SU-DHL-6 (cell line): ENCODE measurements around the gene ANKS1A.

ENCODE experiments used
- H2AFZ ChIP-seq: fragments of 200-600 bp; sonication (generic); 2 replicates; pipeline ENCODE4 v1.6.1; 2014; ENCODE audit warnings: low read depth, mild to moderate bottlenecking, moderate library complexity, mixed read lengths, antibody characterized with exemption, low read length; ENCODE audit not compliant: severe bottlenecking
- H3F3A ChIP-seq: fragments of 200-600 bp; shearing (Covaris generic); 2 replicates; pipeline ENCODE4 v1.6.0; 2016; ENCODE audit warnings: antibody characterized with exemption, mild to moderate bottlenecking; ENCODE audit not compliant: insufficient read depth
- H3K27ac ChIP-seq: fragments of 200-600 bp; sonication (generic); 2 replicates; pipeline ENCODE4 v1.5.1; 2016; ENCODE audit warnings: low read depth, mild to moderate bottlenecking, low read length, moderate library complexity, mixed read lengths
- H3K27me3 ChIP-seq: fragments of 200-600 bp; sonication (generic), shearing (Covaris generic); 2 replicates; pipeline ENCODE4 v1.6.0; 2014; ENCODE audit warnings: mild to moderate bottlenecking, low read length
- H3K36me3 ChIP-seq: fragments of 200-600 bp; sonication (generic); 2 replicates; pipeline ENCODE4 v1.6.1; 2014; ENCODE audit warnings: mild to moderate bottlenecking, low read length, mixed read lengths
- H3K4me2 ChIP-seq: fragments of 300-600, 200-600 bp; shearing (Covaris generic), sonication (generic); 2 replicates; pipeline ENCODE4 v1.6.0; 2014; ENCODE audit warnings: low read length, low read depth, mild to moderate bottlenecking; ENCODE audit not compliant: poor library complexity, severe bottlenecking
- H3K4me3 ChIP-seq: fragments of 200-600 bp; sonication (generic); 2 replicates; pipeline ENCODE4 v1.5.1; 2014; ENCODE audit warnings: antibody characterized with exemption, low read length, mild to moderate bottlenecking, mixed read lengths; ENCODE audit not compliant: insufficient read depth, poor library complexity, severe bottlenecking
- H3K79me2 ChIP-seq: fragments of 200-600 bp; sonication (generic); 2 replicates; pipeline ENCODE4 v1.6.1; 2014; ENCODE audit warnings: mild to moderate bottlenecking, low read length, moderate library complexity; ENCODE audit not compliant: insufficient read depth
- H3K9ac ChIP-seq: fragments of 200-600 bp; sonication (generic); 2 replicates; pipeline ENCODE4 v1.7.0; 2014; ENCODE audit warnings: mild to moderate bottlenecking, low read length
- H3K9me2 ChIP-seq: fragments of 200-600 bp; sonication (generic); replicated peaks from 2 replicates; pipeline ENCODE4 v1.6.1; 2014; ENCODE audit warnings: low read length; ENCODE audit not compliant: insufficient read depth
- H3K9me3 ChIP-seq: fragments of 200-600 bp; sonication (generic); 2 replicates; pipeline ENCODE4 v1.6.1; 2014; ENCODE audit warnings: low read length, mixed read lengths; ENCODE audit not compliant: insufficient read depth
- H4K20me1 ChIP-seq: fragments of 200-600 bp; sonication (generic); 2 replicates; pipeline ENCODE4 v1.6.1; 2014; ENCODE audit warnings: low read depth, mild to moderate bottlenecking, antibody characterized with exemption, low read length, moderate library complexity, mixed read lengths
- CTCF ChIP-seq: fragments of 200-600 bp; sonication (generic); IDR thresholded peaks from one replicate; pipeline ENCODE4 v1.5.1; 2017; ENCODE audit warnings: antibody characterized with exemption, mild to moderate bottlenecking, low read length, moderate library complexity; ENCODE audit not compliant: insufficient read depth, poor library complexity, severe bottlenecking
- EZH2phosphoT487 ChIP-seq: fragments of 200-600 bp; sonication (generic), shearing (Covaris generic); conservative IDR thresholded peaks from 2 replicates; pipeline ENCODE4 v1.6.1; 2018; ENCODE audit warnings: mild to moderate bottlenecking, antibody characterized with exemption, low read length, moderate library complexity, mixed read lengths

ANKS1A gene

GRCh38 chr6:35087361-35088280 lies 198.6 kb downstream of the ANKS1A start:
- H3K9ac ChIP-seq = no peak overlapping the region
- no peak overlapping the region for H2AFZ ChIP-seq
- no peaks in the 10 kb centered on the region for H3K27me3 ChIP-seq
- no peaks in the 10 kb centered on the region for H3K36me3 ChIP-seq
- no peaks in the 10 kb centered on the region for H3F3A ChIP-seq
- no peaks in the 10 kb centered on the region for H3K9me3 ChIP-seq
- no peaks in the 10 kb centered on the region for H3K9me2 ChIP-seq
- no peak overlapping the region for H3K4me2 ChIP-seq
- H3K27ac ChIP-seq = no peak overlapping the region
- H3K79me2 ChIP-seq = no peaks in the 10 kb centered on the region
- no peaks in the 10 kb centered on the region for H4K20me1 ChIP-seq
- no peak for TF ChIP-seq CTCF
- no peak for TF ChIP-seq EZH2phosphoT487
- H3K4me3 ChIP-seq = no peak overlapping the region

DNA sequence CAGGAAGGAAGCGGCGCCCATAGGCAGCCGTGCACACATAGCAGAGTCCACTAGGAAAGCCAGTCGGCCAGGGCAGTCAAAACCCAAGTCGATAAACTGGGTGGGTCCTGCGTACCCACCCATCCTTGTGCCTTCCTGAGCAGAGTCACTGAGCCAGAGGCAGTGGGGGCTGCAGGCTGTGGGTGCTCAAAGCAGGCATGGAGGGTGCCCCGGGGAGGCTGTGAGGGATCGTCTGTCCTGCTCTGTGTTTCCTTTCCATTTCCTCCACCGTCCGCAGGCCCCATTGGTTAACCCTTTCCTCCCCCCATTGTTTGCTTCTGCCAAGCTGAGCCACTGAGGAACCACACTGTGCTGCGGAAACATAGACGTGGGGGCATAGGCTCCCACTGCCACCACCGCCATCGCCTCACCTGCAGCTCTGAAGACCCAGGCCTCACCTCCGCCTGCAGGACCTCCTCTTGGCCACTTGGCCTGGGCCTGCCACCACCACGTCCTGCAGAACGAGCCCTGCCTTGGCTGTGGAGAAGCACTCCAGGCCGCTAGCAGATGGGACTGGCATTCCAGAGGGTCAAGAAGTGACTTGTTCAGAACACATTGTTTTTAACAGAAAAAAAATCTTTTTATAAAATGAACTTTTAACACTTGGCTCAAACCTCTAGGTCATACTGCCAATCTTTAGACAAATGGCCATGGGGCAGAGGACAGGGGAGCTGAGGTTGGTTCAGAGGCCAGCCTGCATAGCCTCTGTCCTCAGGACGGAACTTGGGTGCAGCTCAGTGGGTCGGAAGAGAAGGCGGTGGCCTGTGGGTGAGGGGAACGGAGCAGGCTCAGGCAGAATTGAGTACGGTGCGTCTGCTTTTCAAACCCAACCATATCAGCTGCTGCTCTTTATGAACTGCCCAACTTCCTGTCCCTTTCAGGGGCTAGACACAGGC lies 199.5 kb downstream of the ANKS1A start:
- TF ChIP-seq EZH2phosphoT487 (no peak), CTCF (no peak)
- H3K9me3 ChIP-seq = no peaks in the 10 kb centered on the region
- no peak overlapping the region for H3K27ac ChIP-seq
- no peaks in the 10 kb centered on the region for H3K27me3 ChIP-seq
- no peak overlapping the region for H3K9ac ChIP-seq
- no peak overlapping the region for H2AFZ ChIP-seq
- H3K4me3 ChIP-seq = no peak overlapping the region
- no peaks in the 10 kb centered on the region for H3K36me3 ChIP-seq
- H3K9me2 ChIP-seq = no peaks in the 10 kb centered on the region
- H4K20me1 ChIP-seq = no peaks in the 10 kb centered on the region
- no peaks in the 10 kb centered on the region for H3F3A ChIP-seq
- H3K79me2 ChIP-seq = no peaks in the 10 kb centered on the region
- no peak overlapping the region for H3K4me2 ChIP-seq

- Histone ChIP-seq H3K4me3 (no peak overlapping the region), H3K79me2 (no peaks in the 10 kb centered on the region), H3K9ac (no peak overlapping the region), H3K9me3 (no peaks in the 10 kb centered on the region), H3K9me2 (no peaks in the 10 kb centered on the region), H3K27ac (no peak overlapping the region), H3K36me3 (no peaks in the 10 kb centered on the region), H3F3A (no peaks in the 10 kb centered on the region), H2AFZ (no peak overlapping the region), H3K4me2 (no peak overlapping the region), H3K27me3 (no peaks in the 10 kb centered on the region), H4K20me1 (no peaks in the 10 kb centered on the region)
- TF ChIP-seq CTCF = no peak
- no peak for TF ChIP-seq EZH2phosphoT487
Observed at GRCh38 chr6:35089216-35089934, 200.3 kb downstream of the ANKS1A start.
